ENCODE measurements around the gene RAD1.

The RAD1 gene

GRCh38 chr5:34941936-34942335, 26.6 kb upstream of the RAD1 start:
- TF ChIP-seq ZNF70 (CRISPR knock-in tag; IDR thresholded peaks at IDR 0.05), result no peak
- no peak for TF ChIP-seq RARB (CRISPR knock-in tag; IDR thresholded peaks at IDR 0.05)
- TF ChIP-seq ZNF8 (CRISPR knock-in tag; IDR thresholded peaks at IDR 0.05), result no peak
- no peak for TF ChIP-seq ZFP30 (CRISPR knock-in tag; IDR thresholded peaks at IDR 0.05)
- TF ChIP-seq ZC3H10 (CRISPR knock-in tag; IDR thresholded peaks at IDR 0.05), result no peak
- no peak for TF ChIP-seq SNAI2 (CRISPR knock-in tag; IDR thresholded peaks at IDR 0.05)
- no peak for TF ChIP-seq TCF4 (CRISPR knock-in tag; IDR thresholded peaks at IDR 0.05; ENCODE audit: borderline replicate concordance)
- TF ChIP-seq ISL1 (CRISPR knock-in tag; IDR thresholded peaks at IDR 0.05), result no peak
- TF ChIP-seq, protein P1, sequence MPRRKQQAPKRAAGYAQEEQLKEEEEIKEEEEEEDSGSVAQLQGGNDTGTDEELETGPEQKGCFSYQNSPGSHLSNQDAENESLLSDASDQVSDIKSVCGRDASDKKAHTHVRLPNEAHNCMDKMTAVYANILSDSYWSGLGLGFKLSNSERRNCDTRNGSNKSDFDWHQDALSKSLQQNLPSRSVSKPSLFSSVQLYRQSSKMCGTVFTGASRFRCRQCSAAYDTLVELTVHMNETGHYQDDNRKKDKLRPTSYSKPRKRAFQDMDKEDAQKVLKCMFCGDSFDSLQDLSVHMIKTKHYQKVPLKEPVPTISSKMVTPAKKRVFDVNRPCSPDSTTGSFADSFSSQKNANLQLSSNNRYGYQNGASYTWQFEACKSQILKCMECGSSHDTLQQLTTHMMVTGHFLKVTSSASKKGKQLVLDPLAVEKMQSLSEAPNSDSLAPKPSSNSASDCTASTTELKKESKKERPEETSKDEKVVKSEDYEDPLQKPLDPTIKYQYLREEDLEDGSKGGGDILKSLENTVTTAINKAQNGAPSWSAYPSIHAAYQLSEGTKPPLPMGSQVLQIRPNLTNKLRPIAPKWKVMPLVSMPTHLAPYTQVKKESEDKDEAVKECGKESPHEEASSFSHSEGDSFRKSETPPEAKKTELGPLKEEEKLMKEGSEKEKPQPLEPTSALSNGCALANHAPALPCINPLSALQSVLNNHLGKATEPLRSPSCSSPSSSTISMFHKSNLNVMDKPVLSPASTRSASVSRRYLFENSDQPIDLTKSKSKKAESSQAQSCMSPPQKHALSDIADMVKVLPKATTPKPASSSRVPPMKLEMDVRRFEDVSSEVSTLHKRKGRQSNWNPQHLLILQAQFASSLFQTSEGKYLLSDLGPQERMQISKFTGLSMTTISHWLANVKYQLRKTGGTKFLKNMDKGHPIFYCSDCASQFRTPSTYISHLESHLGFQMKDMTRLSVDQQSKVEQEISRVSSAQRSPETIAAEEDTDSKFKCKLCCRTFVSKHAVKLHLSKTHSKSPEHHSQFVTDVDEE (CRISPR knock-in tag; IDR thresholded peaks at IDR 0.05), result no peak
- TF ChIP-seq ZFP3 (CRISPR knock-in tag; IDR thresholded peaks at IDR 0.05), result no peak
- TF ChIP-seq POU6F1 (CRISPR knock-in tag; IDR thresholded peaks at IDR 0.05; ENCODE audit: borderline replicate concordance, low read depth), result no peak
- no peak for TF ChIP-seq ESRRG (CRISPR knock-in tag; IDR thresholded peaks at IDR 0.05)
- TF ChIP-seq ZNF565 (CRISPR knock-in tag; conservative IDR thresholded peaks at IDR 0.05; ENCODE audit: low read depth), result no peak
- TF ChIP-seq OSR1 (CRISPR knock-in tag; IDR thresholded peaks at IDR 0.05), result no peak
- no peak for TF ChIP-seq PPARA (CRISPR knock-in tag; IDR thresholded peaks at IDR 0.05; ENCODE audit: borderline replicate concordance)
- no peak for TF ChIP-seq CSDC2 (CRISPR knock-in tag; IDR thresholded peaks at IDR 0.05)
- TF ChIP-seq, protein P2, sequence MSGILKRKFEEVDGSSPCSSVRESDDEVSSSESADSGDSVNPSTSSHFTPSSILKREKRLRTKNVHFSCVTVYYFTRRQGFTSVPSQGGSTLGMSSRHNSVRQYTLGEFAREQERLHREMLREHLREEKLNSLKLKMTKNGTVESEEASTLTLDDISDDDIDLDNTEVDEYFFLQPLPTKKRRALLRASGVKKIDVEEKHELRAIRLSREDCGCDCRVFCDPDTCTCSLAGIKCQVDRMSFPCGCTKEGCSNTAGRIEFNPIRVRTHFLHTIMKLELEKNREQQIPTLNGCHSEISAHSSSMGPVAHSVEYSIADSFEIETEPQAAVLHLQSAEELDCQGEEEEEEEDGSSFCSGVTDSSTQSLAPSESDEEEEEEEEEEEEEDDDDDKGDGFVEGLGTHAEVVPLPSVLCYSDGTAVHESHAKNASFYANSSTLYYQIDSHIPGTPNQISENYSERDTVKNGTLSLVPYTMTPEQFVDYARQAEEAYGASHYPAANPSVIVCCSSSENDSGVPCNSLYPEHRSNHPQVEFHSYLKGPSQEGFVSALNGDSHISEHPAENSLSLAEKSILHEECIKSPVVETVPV (CRISPR knock-in tag; IDR thresholded peaks at IDR 0.05), result no peak
- no peak for TF ChIP-seq BACH2 (CRISPR knock-in tag; IDR thresholded peaks at IDR 0.05; ENCODE audit: borderline replicate concordance)
- ATAC-seq, result no peak

DNA sequence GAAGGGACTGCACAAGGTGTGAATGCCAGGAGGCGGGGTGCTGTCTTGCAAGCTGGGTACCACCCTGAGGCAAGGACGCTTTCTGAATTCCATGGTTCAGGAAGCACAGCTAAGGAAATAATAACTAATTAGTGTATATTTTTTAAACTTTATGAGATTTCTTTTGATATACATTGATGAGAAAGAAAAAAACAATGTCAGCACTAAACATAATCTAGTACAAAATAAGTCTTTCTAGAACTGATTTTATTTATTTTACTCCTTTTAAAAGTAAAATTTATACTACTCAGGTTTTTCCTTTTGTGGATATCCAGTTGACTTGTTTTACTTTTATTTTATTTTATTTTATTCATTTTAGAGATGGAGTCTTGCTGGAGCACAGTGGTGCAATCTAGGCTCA, 17.6 kb upstream of the RAD1 start:
- ATAC-seq, result no peak
- TF ChIP-seq RARB (CRISPR knock-in tag; IDR thresholded peaks at IDR 0.05) (no peak), ZNF8 (CRISPR knock-in tag; IDR thresholded peaks at IDR 0.05) (no peak), ISL1 (CRISPR knock-in tag; IDR thresholded peaks at IDR 0.05) (no peak), BACH2 (CRISPR knock-in tag; IDR thresholded peaks at IDR 0.05; ENCODE audit: borderline replicate concordance) (no peak), TCF4 (CRISPR knock-in tag; IDR thresholded peaks at IDR 0.05; ENCODE audit: borderline replicate concordance) (no peak), ZFP30 (CRISPR knock-in tag; IDR thresholded peaks at IDR 0.05) (no peak), ZC3H10 (CRISPR knock-in tag; IDR thresholded peaks at IDR 0.05) (no peak), GLIS3 (CRISPR knock-in tag; IDR thresholded peaks at IDR 0.05) (no peak), ESRRG (CRISPR knock-in tag; IDR thresholded peaks at IDR 0.05) (no peak)

GRCh38 chr5:34930870-34931269, 15.6 kb upstream of the RAD1 start:
- TF ChIP-seq ISL1 (CRISPR knock-in tag; IDR thresholded peaks at IDR 0.05) (no peak), ZC3H10 (CRISPR knock-in tag; IDR thresholded peaks at IDR 0.05) (no peak), RARB (CRISPR knock-in tag; IDR thresholded peaks at IDR 0.05) (no peak), ZFP30 (CRISPR knock-in tag; IDR thresholded peaks at IDR 0.05) (no peak), CSDC2 (CRISPR knock-in tag; IDR thresholded peaks at IDR 0.05) (no peak)
- ATAC-seq, result no peak

- TF ChIP-seq RARB (CRISPR knock-in tag; IDR thresholded peaks at IDR 0.05), result no peak
- TF ChIP-seq ARNTL (CRISPR knock-in tag; IDR thresholded peaks at IDR 0.05; ENCODE audit: borderline replicate concordance, low read depth), result no peak
- no peak for TF ChIP-seq OSR1 (CRISPR knock-in tag; IDR thresholded peaks at IDR 0.05)
- TF ChIP-seq CREB5 (CRISPR knock-in tag; IDR thresholded peaks at IDR 0.05; ENCODE audit: low read depth), result no peak
- no peak for TF ChIP-seq CSDC2 (CRISPR knock-in tag; IDR thresholded peaks at IDR 0.05)
- TF ChIP-seq BACH2 (CRISPR knock-in tag; IDR thresholded peaks at IDR 0.05; ENCODE audit: borderline replicate concordance), result no peak
- TF ChIP-seq ESRRG (CRISPR knock-in tag; IDR thresholded peaks at IDR 0.05), result no peak
- no peak for TF ChIP-seq TOX (CRISPR knock-in tag; IDR thresholded peaks at IDR 0.05; ENCODE audit: borderline replicate concordance)
- TF ChIP-seq SNAI2 (CRISPR knock-in tag; IDR thresholded peaks at IDR 0.05), result no peak
- no peak for TF ChIP-seq ZFP30 (CRISPR knock-in tag; IDR thresholded peaks at IDR 0.05)
- no peak for TF ChIP-seq GLIS3 (CRISPR knock-in tag; IDR thresholded peaks at IDR 0.05)
- TF ChIP-seq ZC3H10 (CRISPR knock-in tag; IDR thresholded peaks at IDR 0.05), result no peak
- no peak for TF ChIP-seq ZNF565 (CRISPR knock-in tag; conservative IDR thresholded peaks at IDR 0.05; ENCODE audit: low read depth)
- TF ChIP-seq, protein P2 (CRISPR knock-in tag; IDR thresholded peaks at IDR 0.05), result no peak
- no peak for TF ChIP-seq TCF4 (CRISPR knock-in tag; IDR thresholded peaks at IDR 0.05; ENCODE audit: borderline replicate concordance)
- TF ChIP-seq ZNF70 (CRISPR knock-in tag; IDR thresholded peaks at IDR 0.05), result no peak
- ATAC-seq, result 0 out of 3 replicates have a peak, but pooled peaks have one; percentile 0
Measured at GRCh38 chr5:34930462-34930844, 15.1 kb upstream of the RAD1 start.
